Liver (tissue), 3 donors: ENCODE data around the gene MT1E.
"Not testable (repeated sequence)": the region's sequence is repeated elsewhere in the genome, so short reads cannot be mapped to it uniquely, and the experiment has no call there.

Experiments used
- ATF3 ChIP-seq: IDR thresholded peaks from 2 replicates; pipeline ENCODE4 v1.6.1; 2016; ENCODE audit warnings: antibody characterized with exemption
- CTCF ChIP-seq: fragments of 150-350 bp; IDR thresholded peaks from 2 replicates; pipeline ENCODE4 v1.5.1; 2017; ENCODE audit warnings: improper control_type of control experiment, low read depth, low read length; ENCODE audit not compliant: missing input control
- FOXA1 ChIP-seq: IDR thresholded peaks from 2 replicates; pipeline ENCODE4 v1.6.1; 2016; ENCODE audit warnings: antibody characterized with exemption
- GABPA ChIP-seq, 2 donors: IDR thresholded peaks in 1 of 2; conservative IDR thresholded peaks in 1 of 2; 2 replicates each; pipeline ENCODE4 v1.6.1; 2016; ENCODE audit warnings: antibody characterized with exemption in 2 of 2, mild to moderate bottlenecking in 1 of 2, moderate library complexity in 1 of 2
- JUND ChIP-seq, 2 donors: IDR thresholded peaks; 2 replicates each; pipeline ENCODE4 v1.6.1; 2016; ENCODE audit warnings: antibody characterized with exemption in 2 of 2
- MAX ChIP-seq: IDR thresholded peaks from 2 replicates; pipeline ENCODE4 v1.6.1; 2016; ENCODE audit warnings: antibody characterized with exemption
- RAD21 ChIP-seq, 2 donors: IDR thresholded peaks; 2 replicates each; pipeline ENCODE4 v1.6.1; 2016; ENCODE audit warnings: antibody characterized with exemption in 2 of 2, mild to moderate bottlenecking in 2 of 2
- SP1 ChIP-seq: IDR thresholded peaks from 2 replicates; pipeline ENCODE4 v1.6.1; 2018; ENCODE audit warnings: antibody characterized with exemption, mild to moderate bottlenecking
- TAF1 ChIP-seq: conservative IDR thresholded peaks from 2 replicates; pipeline ENCODE4 v1.6.1; 2016; ENCODE audit warnings: antibody characterized with exemption, mild to moderate bottlenecking
- YY1 ChIP-seq: IDR thresholded peaks from 2 replicates; pipeline ENCODE4 v1.6.1; 2016; ENCODE audit warnings: antibody characterized with exemption, mild to moderate bottlenecking
- donor health status: healthy.
- donor health status: healthy.

- TF ChIP-seq MAX; CTCF; FOXA1; ATF3; JUND (IDR thresholded peaks at IDR 0.05); SP1; RAD21 (IDR thresholded peaks at IDR 0.05); GABPA (IDR thresholded peaks at IDR 0.05 in 1 of 2, conservative IDR thresholded peaks at IDR 0.05 in 1 of 2); YY1; TAF1: not testable (repeated sequence)
Observed at GRCh38 chr16:56582911-56583310, 42.7 kb upstream of the MT1E start.
